Activated naive CD8-positive, alpha-beta T cell treated with anti-CD3 and anti-CD28 coated beads, Interleukin-2, amount 50 U/mL, for 16 hours (primary cell): ENCODE results near the gene BPIFB3.

Experiments
- DNase-seq: peaks from one replicate; pipeline ENCODE4 v3.0.0-alpha.2; 2020; ENCODE audit warnings: low read depth, low spot score

The BPIFB3 gene, protein sequence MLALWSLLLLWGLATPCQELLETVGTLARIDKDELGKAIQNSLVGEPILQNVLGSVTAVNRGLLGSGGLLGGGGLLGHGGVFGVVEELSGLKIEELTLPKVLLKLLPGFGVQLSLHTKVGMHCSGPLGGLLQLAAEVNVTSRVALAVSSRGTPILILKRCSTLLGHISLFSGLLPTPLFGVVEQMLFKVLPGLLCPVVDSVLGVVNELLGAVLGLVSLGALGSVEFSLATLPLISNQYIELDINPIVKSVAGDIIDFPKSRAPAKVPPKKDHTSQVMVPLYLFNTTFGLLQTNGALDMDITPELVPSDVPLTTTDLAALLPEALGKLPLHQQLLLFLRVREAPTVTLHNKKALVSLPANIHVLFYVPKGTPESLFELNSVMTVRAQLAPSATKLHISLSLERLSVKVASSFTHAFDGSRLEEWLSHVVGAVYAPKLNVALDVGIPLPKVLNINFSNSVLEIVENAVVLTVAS

GRCh38 chr20:33053291-33054106 lies at the start of gene BPIFB3:
Gene BPIFB3 (plus strand): TSS chr20:33053903. CDS start chr20:33055436, 1,533 bp downstream.
- no peak for DNase-seq

DNA sequence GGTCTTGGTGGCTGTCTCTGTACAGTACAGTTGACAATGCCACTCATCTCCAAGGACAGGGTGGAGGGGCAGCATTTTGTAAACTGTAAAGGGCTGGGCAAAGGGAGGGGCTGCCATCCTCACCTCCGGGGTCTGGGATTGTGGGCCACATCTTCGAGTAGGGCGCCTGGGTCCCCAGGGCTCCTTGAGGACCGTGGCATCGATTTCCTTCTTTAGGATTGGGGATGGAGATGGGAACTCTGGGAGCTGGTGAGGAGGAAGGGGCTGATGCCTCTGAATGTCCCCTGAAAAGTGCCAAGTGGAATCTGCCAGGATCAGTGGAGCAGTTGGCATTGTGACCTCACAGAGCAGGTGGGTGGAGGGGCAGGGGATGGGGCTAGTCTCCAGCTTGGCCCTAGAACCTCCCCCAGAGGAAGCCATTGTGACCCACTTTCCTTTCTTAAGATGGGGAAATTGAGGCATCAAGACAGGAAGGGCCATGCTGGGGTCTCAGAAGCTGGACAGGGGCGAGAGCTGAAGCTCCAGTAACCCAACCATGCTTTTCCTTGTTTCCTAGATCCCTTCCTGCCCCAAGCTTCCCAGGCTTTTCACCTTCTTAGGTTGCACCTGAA lies 49.5 kb upstream of the BPIFB3 start, which contains the start of gene SUN5:
SUN5 (minus strand) TSS at position 293 of the 611 bp plus-strand sequence; CDS start at position 200, 93 bp downstream.
- no peak for DNase-seq

- no peak for DNase-seq
Measured at GRCh38 chr20:33005132-33005566, 48.6 kb upstream of the BPIFB3 start.

DNA sequence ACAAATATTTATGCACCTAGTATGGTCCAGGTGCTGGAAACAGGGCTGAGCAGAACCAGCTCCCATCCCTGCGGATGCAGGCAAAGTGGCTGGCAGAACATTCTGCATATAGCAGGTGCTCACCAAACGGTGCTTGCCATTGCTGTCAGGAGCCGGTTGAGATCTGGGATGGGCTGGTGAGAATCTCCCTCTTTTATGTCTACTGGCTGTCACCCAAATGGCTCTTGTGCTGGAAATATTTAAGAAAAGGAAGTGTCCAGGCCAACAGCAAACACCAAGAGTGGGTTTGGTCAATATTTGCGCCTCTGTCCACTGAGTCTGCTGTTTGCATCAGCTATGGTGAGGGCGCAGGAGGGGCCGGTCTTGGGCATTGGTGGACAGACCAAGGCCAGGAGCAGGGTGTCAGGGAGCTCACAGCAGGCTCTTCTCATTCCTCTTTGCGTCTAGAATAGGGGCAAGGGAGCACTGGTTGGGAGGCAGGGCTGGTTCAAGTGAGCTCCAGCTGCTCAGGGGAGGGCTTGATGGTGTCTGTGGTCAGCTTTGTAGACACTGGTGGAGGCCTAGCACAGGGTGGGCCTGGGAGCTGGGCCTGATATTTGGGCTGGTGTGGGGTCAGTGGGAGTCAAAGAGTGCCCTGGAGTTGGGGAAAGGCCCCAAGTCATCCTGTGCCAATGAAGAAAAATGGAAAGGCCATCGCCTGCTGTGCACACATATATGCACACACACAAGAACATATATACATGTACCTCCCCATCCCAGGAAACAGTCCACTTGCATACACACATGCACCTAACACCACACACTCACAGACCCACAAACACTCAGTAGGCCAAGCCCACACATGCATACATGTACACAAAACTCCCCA lies 47.6 kb upstream of the BPIFB3 start:
- DNase-seq: no peak

DNA sequence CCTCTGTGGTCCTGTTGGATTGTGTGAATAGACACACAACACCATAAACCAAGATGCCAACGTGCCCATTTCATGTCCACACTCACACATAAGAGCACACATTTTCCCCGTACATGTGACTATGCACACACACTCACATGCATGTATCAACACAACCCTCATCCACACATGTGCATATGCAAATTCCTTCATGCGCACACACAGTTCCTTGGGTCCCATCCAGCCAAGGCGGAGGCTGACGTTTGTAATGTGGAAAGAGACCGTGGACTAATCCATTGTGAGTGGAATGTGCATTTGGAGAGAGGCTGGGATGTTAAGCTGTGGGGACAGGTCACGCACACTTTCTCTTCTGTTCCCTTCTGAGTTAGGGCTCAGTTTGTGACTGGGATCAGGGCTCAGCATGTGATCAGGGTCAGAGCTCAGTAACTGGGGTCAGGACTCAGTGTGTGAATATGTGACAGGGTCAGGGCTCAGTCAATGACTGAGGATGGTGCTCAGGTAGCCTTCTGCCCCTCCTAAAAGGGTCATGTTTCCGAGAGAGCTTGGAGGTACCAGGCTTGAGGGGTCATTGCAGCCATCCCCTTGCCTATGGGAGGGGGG lies 46.8 kb upstream of the BPIFB3 start:
- no peak for DNase-seq

GRCh38 chr20:33007376-33008335 lies 46.0 kb upstream of the BPIFB3 start, which contains the start of gene BPIFB2:
Gene BPIFB2 (plus strand): TSS chr20:33007704. CDS start chr20:33008575, 871 bp downstream.
- DNase-seq: no peak

DNA sequence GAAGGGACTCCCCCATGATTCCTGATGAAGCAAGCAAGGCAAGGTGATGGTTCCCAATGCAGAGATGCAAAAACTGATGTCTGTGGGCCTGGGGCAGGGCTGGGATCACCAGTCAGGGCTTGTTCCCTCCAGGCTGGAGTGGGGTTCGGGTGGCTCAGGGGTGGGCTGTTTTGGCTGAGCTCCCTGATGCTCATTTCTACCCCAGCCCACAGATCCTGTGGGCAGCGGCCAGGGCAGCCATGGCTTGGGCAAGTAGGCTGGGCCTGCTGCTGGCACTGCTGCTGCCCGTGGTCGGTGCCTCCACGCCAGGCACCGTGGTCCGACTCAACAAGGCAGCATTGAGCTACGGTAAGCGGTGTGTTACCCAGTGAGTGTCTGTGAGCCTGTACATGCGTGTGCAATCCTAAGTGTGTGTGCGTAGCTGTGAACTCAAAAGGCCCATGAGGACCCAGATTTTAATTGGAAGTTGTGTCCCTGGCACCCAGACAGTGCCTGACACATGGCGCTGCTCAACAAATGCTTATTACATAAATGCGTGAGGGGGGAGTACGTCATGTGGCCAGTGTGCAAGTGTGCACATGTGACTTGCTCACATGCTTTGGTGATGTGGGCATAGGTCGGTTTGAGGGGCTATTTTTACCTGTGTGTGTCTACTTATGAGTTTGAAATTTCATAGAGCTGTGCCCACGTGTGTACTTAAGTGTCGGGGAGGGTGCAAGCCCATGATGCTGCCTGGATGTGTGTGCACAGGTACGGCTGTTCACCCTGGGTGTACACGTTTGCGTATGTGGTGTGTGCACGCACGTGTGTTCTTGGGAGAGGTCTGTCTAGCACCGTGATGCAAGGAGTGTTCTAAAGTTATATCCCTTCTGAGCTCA lies 45.1 kb upstream of the BPIFB3 start:
- DNase-seq: no peak

GRCh38 chr20:33009214-33010132 lies 44.2 kb upstream of the BPIFB3 start:
- DNase-seq: no peak

DNA sequence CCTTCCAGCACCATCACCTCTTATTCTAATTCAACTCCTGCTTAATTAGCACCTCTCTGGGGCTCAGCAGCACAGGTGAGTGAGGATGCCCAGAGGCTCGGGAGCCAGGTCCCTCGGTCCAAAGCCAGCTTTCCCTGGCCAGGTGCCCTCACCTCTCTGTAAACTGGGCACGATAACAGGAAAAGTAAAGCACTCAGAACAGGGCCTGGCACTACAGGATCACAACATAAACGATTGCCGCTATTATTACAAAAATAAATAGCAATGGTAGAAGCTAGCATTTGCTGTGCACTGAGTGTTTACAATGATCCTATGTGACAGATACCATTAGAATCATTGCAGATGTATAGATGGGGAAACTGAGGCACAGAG lies 43.6 kb upstream of the BPIFB3 start:
- no peak for DNase-seq

- no peak for DNase-seq
Measured at GRCh38 chr20:33010674-33011449, 42.8 kb upstream of the BPIFB3 start.

DNA sequence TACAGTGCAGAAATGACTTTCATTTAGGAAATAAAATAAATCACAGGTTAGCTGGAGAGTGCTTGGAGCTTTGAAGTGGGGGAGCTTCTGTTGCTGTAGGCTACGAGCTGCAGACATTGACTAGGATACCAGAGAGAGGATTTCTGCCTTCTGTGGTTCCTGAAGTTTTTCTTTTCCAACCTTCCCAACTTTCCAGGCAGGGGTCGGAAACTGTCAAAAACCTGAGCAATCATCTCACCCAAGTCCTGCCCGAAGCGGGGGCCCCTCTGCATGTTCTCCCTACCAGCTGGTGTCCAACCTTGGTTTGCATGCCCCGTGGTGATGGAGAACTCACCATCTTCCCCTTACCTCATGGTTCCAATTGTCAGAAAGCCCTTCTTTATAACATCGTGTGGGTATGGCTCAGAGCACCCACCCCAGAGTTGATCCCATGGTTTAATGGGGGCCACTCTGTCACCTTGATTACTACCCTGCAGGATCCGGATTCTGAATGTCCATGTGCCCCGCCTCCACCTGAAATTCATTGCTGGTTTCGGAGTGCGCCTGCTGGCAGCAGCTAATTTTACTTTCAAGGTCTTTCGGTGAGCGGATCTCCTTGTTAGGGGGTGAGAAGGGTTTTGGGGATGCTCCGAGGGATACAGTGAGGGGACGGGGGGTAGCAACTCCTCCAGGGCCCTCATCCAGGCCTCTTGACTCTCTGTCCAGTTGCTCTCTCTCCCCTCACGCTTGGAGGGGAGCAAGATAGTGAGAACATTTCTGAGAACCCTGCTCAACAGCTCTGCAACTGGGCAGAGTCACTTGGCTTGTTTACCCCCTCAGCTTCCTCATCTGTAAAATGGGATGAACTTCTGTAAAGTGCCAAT lies 41.1 kb upstream of the BPIFB3 start:
- DNase-seq: no peak

GRCh38 chr20:33013701-33014326 lies 39.9 kb upstream of the BPIFB3 start:
- DNase-seq: no peak

DNA sequence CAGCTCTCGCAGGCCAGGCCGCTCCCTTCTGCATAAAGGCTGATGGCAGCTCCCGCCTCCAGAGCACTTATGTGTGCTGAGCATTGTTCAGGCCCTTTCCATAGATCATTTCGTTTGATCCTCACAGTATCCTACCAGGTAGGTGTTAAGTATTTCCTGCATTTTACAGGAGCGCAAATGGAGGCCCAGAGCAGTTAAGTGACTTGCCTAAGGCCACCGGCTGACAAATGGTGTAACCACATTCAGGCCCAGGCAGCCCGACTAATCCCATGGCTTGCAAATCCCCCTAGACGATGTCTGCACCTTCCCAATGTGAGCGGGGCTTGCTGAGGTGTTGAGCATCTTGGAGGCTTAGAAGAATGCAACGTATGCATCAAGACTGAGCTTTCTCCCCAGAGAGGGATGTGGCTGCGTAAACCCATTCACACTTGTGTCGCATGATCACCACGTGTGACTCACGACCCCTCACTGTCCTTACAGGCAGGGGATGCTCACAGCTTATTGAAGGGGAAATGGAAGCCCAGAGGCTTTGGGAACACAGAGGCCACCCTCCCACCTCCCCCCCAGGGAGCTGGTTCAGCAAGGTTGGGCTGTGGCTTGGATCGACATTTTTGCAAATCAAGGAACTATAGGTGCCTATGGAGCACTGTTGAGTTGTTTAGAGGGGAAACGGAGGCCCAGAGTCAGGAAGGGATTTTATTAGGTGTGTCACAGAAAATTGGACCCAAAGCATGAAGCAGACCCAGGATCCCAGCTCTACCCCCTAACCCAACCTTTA lies 39.2 kb upstream of the BPIFB3 start:
- DNase-seq: no peak

DNA sequence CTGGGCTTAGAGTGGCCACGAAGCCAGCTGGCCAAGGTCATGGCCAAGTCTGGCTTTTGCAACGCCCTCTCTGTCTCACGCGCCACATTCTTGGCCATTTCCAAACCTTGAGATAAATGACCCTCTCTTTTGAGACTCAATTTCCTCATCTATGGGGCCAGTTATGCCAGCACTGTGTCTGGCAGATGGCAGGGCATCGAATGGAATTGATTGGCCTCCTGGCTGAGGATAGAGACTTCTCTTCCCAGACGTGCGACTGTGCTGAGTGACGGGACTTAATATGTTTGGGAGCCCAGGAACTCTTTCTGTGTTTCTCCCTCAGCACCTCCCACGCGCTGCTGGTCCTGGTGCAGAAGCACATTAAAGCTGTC lies 38.6 kb upstream of the BPIFB3 start:
- no peak for DNase-seq
